NCI-H1417 (cell line): Measurements from ENCODE around the gene NUDT12.
A peak's percentile ranks its signal among the peaks of the same experiment; 100 is the strongest.

Experiments
- DNase-seq, 3 experiments: peaks; one replicate each; lab custom pipeline; 2025; lab: John Stamatoyannopoulos, UW

Gene NUDT12

DNA sequence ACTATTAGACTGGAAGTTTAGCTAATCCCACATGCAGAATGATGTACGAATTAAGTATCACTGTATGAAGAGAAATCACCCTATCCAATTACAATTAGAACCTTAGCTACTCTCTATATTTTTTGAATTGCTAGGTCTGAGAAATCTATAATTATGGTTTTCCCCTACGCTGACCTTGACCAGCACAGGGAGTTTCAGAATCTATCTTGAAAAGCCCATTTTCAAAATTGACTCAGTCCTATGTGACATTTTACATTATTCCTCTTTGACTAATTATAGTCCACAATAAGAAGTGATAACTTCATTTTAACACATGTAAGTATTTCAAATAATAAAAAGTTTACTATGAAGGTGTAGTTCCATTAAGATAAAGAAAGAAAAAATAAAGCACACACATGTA, 21.5 kb downstream of the NUDT12 start:
- DNase-seq: no peak

DNA sequence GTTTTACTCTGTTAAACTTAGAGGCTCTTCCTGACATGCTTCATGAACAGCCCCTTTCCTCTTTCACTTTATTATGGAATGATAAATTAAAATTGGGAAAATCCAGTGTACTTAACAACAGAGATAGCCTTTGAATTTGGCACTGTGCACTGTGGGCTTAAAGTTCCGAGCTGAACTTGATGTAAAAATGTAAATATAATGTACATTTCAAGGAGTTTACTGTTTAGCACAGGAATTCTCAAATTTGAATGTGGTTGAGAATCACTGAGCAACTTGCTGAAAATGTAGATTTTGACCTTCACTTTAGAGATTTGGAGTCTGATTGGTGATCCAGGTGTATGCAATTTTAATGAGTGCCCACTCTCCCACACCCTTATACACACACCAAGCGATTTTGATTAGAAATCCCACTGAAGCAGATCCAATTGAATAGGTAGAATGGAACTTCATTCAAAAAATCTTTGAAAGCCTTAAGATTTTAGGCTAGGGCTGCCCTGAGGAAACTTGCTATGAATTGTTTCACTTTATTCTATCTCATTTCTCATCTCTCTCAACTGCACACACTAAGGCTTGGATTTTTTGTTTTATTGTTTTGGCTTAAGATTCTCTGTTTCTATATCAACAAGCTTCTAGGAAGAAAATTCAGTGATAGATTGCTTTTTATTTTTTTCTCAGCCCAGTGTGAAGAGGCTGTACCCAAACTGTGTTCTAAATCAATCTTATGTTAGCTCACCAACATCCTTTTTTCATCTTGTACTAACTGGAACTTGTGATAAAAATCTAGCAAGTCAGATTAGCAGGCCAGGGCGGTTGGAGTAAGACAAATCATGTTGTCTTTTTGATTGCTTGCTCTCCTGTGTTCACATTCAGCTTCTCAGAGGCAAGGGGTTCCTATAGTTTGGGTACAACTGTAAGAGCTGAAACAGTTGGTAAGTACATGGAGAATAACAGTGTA, 22.9 kb downstream of the NUDT12 start:
- DNase-seq: no peak

GRCh38 chr5:103532086-103532734, 30.4 kb downstream of the NUDT12 start:
- no peak for DNase-seq

- no peak for DNase-seq
Measured at GRCh38 chr5:103526164-103526915, 36.2 kb downstream of the NUDT12 start.

- DNase-seq: no peak
Measured at GRCh38 chr5:103525361-103525760, 37.2 kb downstream of the NUDT12 start.

- DNase-seq: no peak
Measured at GRCh38 chr5:103523319-103523718, 39.3 kb downstream of the NUDT12 start.

- DNase-seq: no peak
Measured at GRCh38 chr5:103522586-103522985, 40.0 kb downstream of the NUDT12 start.

- no peak for DNase-seq
Measured at GRCh38 chr5:103519550-103519949, 43.0 kb downstream of the NUDT12 start.

GRCh38 chr5:103514371-103514770, 48.2 kb downstream of the NUDT12 start:
- no peak for DNase-seq

GRCh38 chr5:103513701-103514100, 48.9 kb downstream of the NUDT12 start:
- DNase-seq: peak in 1 of 3 experiments; percentile 14

- no peak for DNase-seq
Measured at GRCh38 chr5:103512500-103512899, 50.1 kb downstream of the NUDT12 start.

- no peak for DNase-seq
Measured at GRCh38 chr5:103511554-103511885, 51.1 kb downstream of the NUDT12 start.

GRCh38 chr5:103510851-103511553, 51.6 kb downstream of the NUDT12 start:
- DNase-seq: no peak

- DNase-seq: no peak
Measured at GRCh38 chr5:103505581-103506305, 56.8 kb downstream of the NUDT12 start.

- DNase-seq: no peak
Measured at GRCh38 chr5:103503066-103503465, 59.5 kb downstream of the NUDT12 start.

GRCh38 chr5:103502662-103503061, 59.9 kb downstream of the NUDT12 start:
- DNase-seq: no peak
